Heart left ventricle (tissue), 16 donors: Measurements from ENCODE around the gene INCA1. TPM values are rescaled to one million over a fixed set of nuclear protein-coding genes. Genes with fewer than 3 reads are reported as not detected.

Source experiments
- ATAC-seq, 4 donors: fragments of 200-7000 bp; cut with Tn5 transposase; one replicate each; pipeline ENCODE4 v1.9.1; 2020 to 2022; ENCODE audit warnings: moderate library complexity in 4 of 4, mild to moderate bottlenecking in 3 of 4, moderate number of reproducible peaks in 1 of 4
- DNase-seq, 5 donors: peaks; one replicate each; pipeline ENCODE4 v3.0.0-alpha.2; 2020
- H3K27ac ChIP-seq, 12 donors: fragments of 200-600 bp; sonication (generic) in 4 of 12; one replicate each; pipeline versions ENCODE4 v1.5.0 to v1.8.0; 2016 to 2022; ENCODE audit warnings: mild to moderate bottlenecking in 2 of 12
- H3K27me3 ChIP-seq, 9 donors: fragments of 200-600 bp; sonication (generic) in 2 of 9; one replicate each; pipeline versions ENCODE4 v1.5.1 to v1.8.0; 2016 to 2022; ENCODE audit warnings: mild to moderate bottlenecking in 3 of 9
- H3K36me3 ChIP-seq, 9 donors: fragments of 200-600 bp; sonication (generic) in 2 of 9; one replicate each; pipeline versions ENCODE4 v1.5.0 to v1.8.0; 2018 to 2022; ENCODE audit warnings: mild to moderate bottlenecking in 2 of 9
- H3K4me1 ChIP-seq, 12 donors: fragments of 200-600 bp; sonication (generic) in 4 of 12; one replicate each; pipeline versions ENCODE4 v1.5.0 to v1.8.0; 2016 to 2022; ENCODE audit warnings: mild to moderate bottlenecking in 3 of 12
- H3K4me3 ChIP-seq, 12 donors: fragments of 200-600 bp; sonication (generic) in 4 of 12; one replicate each; pipeline versions ENCODE4 v1.5.0 to v1.8.0; 2017 to 2022; ENCODE audit warnings: mild to moderate bottlenecking in 9 of 12, moderate library complexity in 4 of 12
- H3K9me3 ChIP-seq, 12 donors: fragments of 200-600 bp; sonication (generic) in 4 of 12; one replicate each; pipeline versions ENCODE4 v1.5.0 to v1.8.0; 2016 to 2022; ENCODE audit warnings: mild to moderate bottlenecking in 1 of 12
- CTCF ChIP-seq, 12 donors: fragments of 200-600 bp; sonication (generic) in 4 of 12; IDR thresholded peaks; one replicate each; pipeline versions ENCODE4 v1.5.0 to v1.8.0; 2018 to 2022; ENCODE audit warnings: antibody characterized with exemption in 12 of 12, mild to moderate bottlenecking in 5 of 12
- POLR2A ChIP-seq, 2 donors: fragments of 450-650 bp; IDR thresholded peaks; one replicate each; pipeline ENCODE4 v1.6.1; 2017; ENCODE audit warnings: antibody characterized with exemption in 2 of 2, mild to moderate bottlenecking in 2 of 2, moderate library complexity in 2 of 2
- WGBS, 4 donors: extraction: QIAGEN DNeasy Blood & Tissue Kit in 2 of 4; methylation state at CpG; one replicate each; pipeline versions ENCODE4 v1.1.5 to v1.1.7; 2013 to 2018; 5-methylcytosine and 5-hydroxymethylcytosine counted together
- intact Hi-C, 10 donors: fragments of 100-400 bp; cut with DNase I; formaldehyde crosslinking; loops; one replicate each; pipeline versions ENCODE4 v1.11.1 to v1.14.2; 2022
- microRNA-seq, 4 donors: library from miRNA; unstranded; fragments of <30 nt; microRNA quantifications; one replicate each; pipeline versions ENCODE4 to v1.2.0, GENCODE V29; 2017 to 2020
- polyA plus RNA-seq, 2 donors: library from polyadenylated mRNA; stranded (reverse); fragments of 200-250 nt; gene quantifications; one replicate each; pipeline ENCODE4 v1.2.3, GENCODE V29; 2013
- total RNA-seq, 9 donors: library from RNA; depleted of rRNA in 2 of 9; stranded (reverse); fragments of >200 nt in 2 of 9; fragmentation: NEBNext Ultra II Directional in 3 of 9; extraction: Animal tissue kit (Norgen Biotek cat#: 25700) in 3 of 9; gene quantifications; one replicate each; pipeline versions ENCODE4 v1.1.0 to v1.2.4, GENCODE V29; 2016 to 2023
- donor health status: ischemic (EF 13 %, LVEDD 7.1; RV severe dilation, severe dysfunction).
- donor health status: healthy with polysubstance abuse.
- donor health status: DM: no; HTN: yes; CAD: no.
- donor health status: DM: no; HTN: no; CAD: no.
- donor health status: ischemic (EF 25% LVEDD 6.9; RV normal size, moderate dysfunction).
- donor health status: ischemic (EF 25% LVEDD 5.7; RV mildly dilated, moderate dysfunction).
- donor health status: healthy.
- donor health status: DM: yes; HTN: yes; CAD: no.
- donor health status: ischemic (EF 35%, LVEDD 5.7; RV mildly dilated, moderate dysfunction).
- donor health status: nonischemic (EF 11% LVEDD 7.7; RV severe dilation, severe dysfunction).
- donor health status: DM: yes; HTN: yes; CAD: no.
- donor health status: PGD.
- donor health status: ischemic (EF 29% LVEDD 5.4; RV normal size, mild dysfunction).
- donor health status: nonischemic (EF 23%, LVEDD 6.1; RV moderate dilation, normal function).

The INCA1 gene
- total and polyA plus RNA-seq, 11 donors, result 0.64 to 5.1 (median 2.7) TPM

- no peaks in the 10 kb centered on the region for H3K9me3 ChIP-seq
- TF ChIP-seq POLR2A (IDR thresholded peaks at IDR 0.05) (peak in 1 of 2 donors; percentile 86), CTCF (IDR thresholded peaks at IDR 0.05) (peak in 2 of 12 donors; percentile 6 to 10)
- intact Hi-C loops, result loop anchor here in 8 of 10 donors (1.0 to 10.0 kb wide), 9 partner anchors 8 to 57 kb away; partner anchors contain the start of genes INCA1 (in 5 of the 8), KIF1C (in 5 of the 8), CAMTA2 (in 3 of the 8) and PFN1 (in 2 of the 8)
- peak; percentile 94 to 97 (median 95) for DNase-seq
- peak; percentile 91 to 95 (median 94) for ATAC-seq
- H3K4me3 ChIP-seq, result peak within 1 kb of the TSS; percentile 76 to 98 (median 88)
- H3K27ac ChIP-seq, result peak within 1 kb of the TSS; percentile 91 to 100 (median 97)
- H3K36me3 ChIP-seq, result peaks cover 0 to 68% (median 53%) of the 10 kb centered on the region in 9 donors
- peaks cover 11 to 56% (median 33%) of the 10 kb centered on the region in 12 donors for H3K4me1 ChIP-seq
- H3K27me3 ChIP-seq, result no peaks in the 10 kb centered on the region
- WGBS, 4 donors, result 0% methylated on average over 48 to 72 of the region's 72 CpGs
Observed at GRCh38 chr17:4939796-4940554, 57.3 kb downstream of the INCA1 start, which contains the start of the genes RNF167 and SLC25A11. RNF167 (plus strand) TSS chr17:4940268; CDS start chr17:4940910, 642 bp downstream. SLC25A11 (minus strand) TSS chr17:4940046; CDS start chr17:4939910, 136 bp downstream.

GRCh38 chr17:4939546-4939795, 57.9 kb downstream of the INCA1 start:
- ATAC-seq (peak in 1 of 4 donors; percentile 3), DNase-seq (peak in 2 of 5 donors; percentile 56 to 79)
- peaks cover 9 to 55% (median 32%) of the 10 kb centered on the region in 12 donors for H3K4me1 ChIP-seq
- peak overlapping the region; percentile 76 to 98 (median 88) for H3K4me3 ChIP-seq
- TF ChIP-seq CTCF (IDR thresholded peaks at IDR 0.05) (no peak), POLR2A (IDR thresholded peaks at IDR 0.05) (no peak)
- H3K27me3 ChIP-seq, result no peaks in the 10 kb centered on the region
- intact Hi-C loops, result loop anchor here in 5 of 10 donors (5.0 to 10.0 kb wide), 5 partner anchors 33 to 58 kb away; partner anchors contain the start of genes CAMTA2 (in 3 of the 5), INCA1 (in 1 of the 5) and KIF1C (in 1 of the 5)
- H3K27ac ChIP-seq, result peak overlapping the region; percentile 78 to 100 (median 97)
- 0 to 1% (median 0%) methylated on average over 6 to 16 of the region's 16 CpGs for WGBS, 4 donors
- H3K9me3 ChIP-seq, result no peaks in the 10 kb centered on the region
- peaks cover 0 to 63% (median 48%) of the 10 kb centered on the region in 9 donors for H3K36me3 ChIP-seq

GRCh38 chr17:4938688-4939545, 58.4 kb downstream of the INCA1 start:
- TF ChIP-seq POLR2A (IDR thresholded peaks at IDR 0.05) (no peak), CTCF (IDR thresholded peaks at IDR 0.05) (no peak)
- peaks cover 9 to 55% (median 35%) of the 10 kb centered on the region in 12 donors for H3K4me1 ChIP-seq
- peak in 2 of 5 donors; percentile 53 to 60 for DNase-seq
- H3K4me3 ChIP-seq, result peak overlapping the region; percentile 76 to 98 (median 88)
- peaks cover 0 to 58% (median 43%) of the 10 kb centered on the region in 9 donors for H3K36me3 ChIP-seq
- H3K27ac ChIP-seq, result peak overlapping the region; percentile 78 to 100 (median 97)
- WGBS, 4 donors, result 41 to 51% (median 46%) methylated on average over 19 of the region's 19 CpGs
- no peaks in the 10 kb centered on the region for H3K9me3 ChIP-seq
- peak in 1 of 4 donors; percentile 0 for ATAC-seq
- intact Hi-C loops, result loop anchor here in 5 of 10 donors (5.0 to 10.0 kb wide), 5 partner anchors 33 to 58 kb away; partner anchors contain the start of genes CAMTA2 (in 3 of the 5), INCA1 (in 1 of the 5) and KIF1C (in 1 of the 5)
- no peaks in the 10 kb centered on the region for H3K27me3 ChIP-seq

Small RNA genes lying within 50 kb of the gene (microRNA-seq; reads per million reads assigned to microRNA genes)
- gene MIR6864 (0 to 1.0 (median 0.22) reads per million in 4 donors), gene MIR6865 (0 to 0.83 (median 0.26) reads per million in 4 donors)

Other genes with a start within 250 kb of the INCA1 start
- not detected for gene TM4SF5, start 225.6 kb downstream of the INCA1 start, total RNA-seq
- gene TM4SF5, start 225.6 kb downstream of the INCA1 start, polyA plus RNA-seq, result not detected
- 1 to 10 TPM in 4 of 9 donors, under 1 TPM in 2, not detected in 3; 0.48 to 1.9 (median 1.1) TPM for gene VMO1, start 211.2 kb downstream of the INCA1 start, total RNA-seq
- 1 to 10 TPM in 1 of 2 donors, not detected in 1; 1.4 TPM for gene VMO1, start 211.2 kb downstream of the INCA1 start, polyA plus RNA-seq
- gene GLTPD2, start 208.6 kb downstream of the INCA1 start, total RNA-seq, result not detected
- not detected for gene GLTPD2, start 208.6 kb downstream of the INCA1 start, polyA plus RNA-seq
- 100 to 1,000 TPM; 143 to 320 (median 182) TPM for gene PSMB6, start 201.4 kb downstream of the INCA1 start, total RNA-seq
- 100 to 1,000 TPM; 263 to 320 TPM for gene PSMB6, start 201.4 kb downstream of the INCA1 start, polyA plus RNA-seq
- gene PLD2, start 190.4 kb downstream of the INCA1 start, total RNA-seq, result 10 to 100 TPM in 2 of 9 donors, 1 to 10 TPM in 7; 5.5 to 17.9 (median 8.5) TPM
- 1 to 10 TPM; 5.3 to 8.6 TPM for gene PLD2, start 190.4 kb downstream of the INCA1 start, polyA plus RNA-seq
- 10 to 100 TPM; 23.1 to 55.8 (median 36.0) TPM for gene MINK1, start 164.2 kb downstream of the INCA1 start, total RNA-seq
- gene MINK1, start 164.2 kb downstream of the INCA1 start, polyA plus RNA-seq, result 10 to 100 TPM; 24.8 to 28.4 TPM
- gene C17orf107, start 98.0 kb downstream of the INCA1 start, total RNA-seq, result 1 to 10 TPM in 1 of 9 donors, under 1 TPM in 8; 0.07 to 1.3 (median 0.43) TPM
- under 1 TPM; 0.46 to 0.69 TPM for gene C17orf107, start 98.0 kb downstream of the INCA1 start, polyA plus RNA-seq
- gene CHRNE, start 94.4 kb downstream of the INCA1 start, total RNA-seq, result 1 to 10 TPM in 2 of 9 donors, under 1 TPM in 7; 0.23 to 1.4 (median 0.48) TPM
- gene CHRNE, start 94.4 kb downstream of the INCA1 start, polyA plus RNA-seq, result under 1 TPM; 0.27 to 0.71 TPM
- gene GP1BA, start 65.2 kb downstream of the INCA1 start, total RNA-seq, result under 1 TPM in 3 of 9 donors, not detected in 6; 0.20 to 0.35 (median 0.25) TPM
- under 1 TPM; 0.06 to 0.19 TPM for gene GP1BA, start 65.2 kb downstream of the INCA1 start, polyA plus RNA-seq
- gene SLC25A11, start 57.5 kb downstream of the INCA1 start, total RNA-seq, result 100 to 1,000 TPM; 146 to 282 (median 204) TPM
- gene SLC25A11, start 57.5 kb downstream of the INCA1 start, polyA plus RNA-seq, result 100 to 1,000 TPM; 136 to 168 TPM
- 100 to 1,000 TPM in 1 of 9 donors, 10 to 100 TPM in 8; 50.7 to 111 (median 79.6) TPM for gene RNF167, start 57.3 kb downstream of the INCA1 start, total RNA-seq
- gene RNF167, start 57.3 kb downstream of the INCA1 start, polyA plus RNA-seq, result 100 to 1,000 TPM; 134 to 152 TPM
- 100 to 1,000 TPM; 145 to 608 (median 234) TPM for gene PFN1, start 49.0 kb downstream of the INCA1 start, total RNA-seq
- gene PFN1, start 49.0 kb downstream of the INCA1 start, polyA plus RNA-seq, result 100 to 1,000 TPM; 177 to 982 TPM
- gene ENO3, start 46.4 kb downstream of the INCA1 start, total RNA-seq, result 1,000 to 10,000 TPM in 2 of 9 donors, 100 to 1,000 TPM in 7; 383 to 1,354 (median 668) TPM
- gene ENO3, start 46.4 kb downstream of the INCA1 start, polyA plus RNA-seq, result 1,000 to 10,000 TPM in 1 of 2 donors, 100 to 1,000 TPM in 1; 253 to 1,459 TPM
- gene SPAG7, start 29.7 kb downstream of the INCA1 start, total RNA-seq, result 100 to 1,000 TPM in 6 of 9 donors, 10 to 100 TPM in 3; 88.7 to 149 (median 125) TPM
- 100 to 1,000 TPM; 118 to 192 TPM for gene SPAG7, start 29.7 kb downstream of the INCA1 start, polyA plus RNA-seq
- gene CAMTA2, start 9.8 kb downstream of the INCA1 start, total RNA-seq, result 100 to 1,000 TPM in 1 of 9 donors, 10 to 100 TPM in 8; 25.2 to 108 (median 32.4) TPM
- 10 to 100 TPM; 41.7 to 59.4 TPM for gene CAMTA2, start 9.8 kb downstream of the INCA1 start, polyA plus RNA-seq
- 100 to 1,000 TPM; 335 to 868 (median 539) TPM for gene KIF1C, start 428 bp upstream of the INCA1 start, total RNA-seq
- gene KIF1C, start 428 bp upstream of the INCA1 start, polyA plus RNA-seq, result 100 to 1,000 TPM; 210 to 384 TPM
- gene SLC52A1, start 37.9 kb upstream of the INCA1 start, total RNA-seq, result under 1 TPM in 1 of 9 donors, not detected in 8; 0.12 TPM
- gene SLC52A1, start 37.9 kb upstream of the INCA1 start, polyA plus RNA-seq, result not detected
- 10 to 100 TPM in 5 of 9 donors, 1 to 10 TPM in 4; 4.6 to 14.5 (median 11.1) TPM for gene ZFP3, start 80.9 kb upstream of the INCA1 start, total RNA-seq
- 1 to 10 TPM; 4.0 to 4.9 TPM for gene ZFP3, start 80.9 kb upstream of the INCA1 start, polyA plus RNA-seq
- 1 to 10 TPM; 2.2 to 6.5 (median 4.4) TPM for gene ZNF232, start 114.4 kb upstream of the INCA1 start, total RNA-seq
- 1 to 10 TPM; 3.0 to 5.8 TPM for gene ZNF232, start 114.4 kb upstream of the INCA1 start, polyA plus RNA-seq
- gene USP6, start 118.5 kb upstream of the INCA1 start, total RNA-seq, result 1 to 10 TPM in 1 of 9 donors, under 1 TPM in 6, not detected in 2; 0.05 to 1.6 (median 0.08) TPM
- gene USP6, start 118.5 kb upstream of the INCA1 start, polyA plus RNA-seq, result under 1 TPM; 0.01 to 0.04 TPM
- gene ZNF594, start 194.3 kb upstream of the INCA1 start, total RNA-seq, result 1 to 10 TPM; 3.5 to 9.3 (median 7.2) TPM
- gene ZNF594, start 194.3 kb upstream of the INCA1 start, polyA plus RNA-seq, result 1 to 10 TPM; 3.2 to 3.3 TPM
- 10 to 100 TPM in 1 of 9 donors, 1 to 10 TPM in 2, under 1 TPM in 6; 0.25 to 17.2 (median 0.72) TPM for gene SCIMP, start 237.3 kb upstream of the INCA1 start, total RNA-seq
- under 1 TPM; 0.11 to 0.98 TPM for gene SCIMP, start 237.3 kb upstream of the INCA1 start, polyA plus RNA-seq